Stomach (tissue), 4 donors: Measurements from ENCODE around the gene PLEKHG3.

Experiments used
- EP300 ChIP-seq: sonication (generic); formaldehyde crosslinking; IDR thresholded peaks from one replicate; pipeline ENCODE4 v1.6.1; 2017; ENCODE audit warnings: antibody characterized with exemption
- POLR2A ChIP-seq, 4 donors: fragments of 450-650 bp; IDR thresholded peaks; one replicate each; pipeline ENCODE4 v1.6.1; 2016; ENCODE audit warnings: antibody characterized with exemption in 4 of 4, control low read depth in 2 of 4, mild to moderate bottlenecking in 1 of 4, moderate library complexity in 1 of 4
- POLR2AphosphoS5 ChIP-seq, 3 donors: sonication (generic); formaldehyde crosslinking; IDR thresholded peaks; one replicate each; pipeline ENCODE4 v1.6.1; 2016; ENCODE audit warnings: antibody characterized with exemption in 3 of 3
- TF ChIP-seq, protein P1 (sequence below), 7 experiments: fragments of 450-650 bp in 4 of 7; fragments of 200-600 bp in 3 of 7; sonication (generic) in 3 of 7; IDR thresholded peaks; one replicate each; pipeline ENCODE4 v1.5.1; 2016 to 2019; ENCODE audit warnings: antibody characterized with exemption in 7 of 7, control low read depth in 2 of 7, mild to moderate bottlenecking in 1 of 7

DNA sequence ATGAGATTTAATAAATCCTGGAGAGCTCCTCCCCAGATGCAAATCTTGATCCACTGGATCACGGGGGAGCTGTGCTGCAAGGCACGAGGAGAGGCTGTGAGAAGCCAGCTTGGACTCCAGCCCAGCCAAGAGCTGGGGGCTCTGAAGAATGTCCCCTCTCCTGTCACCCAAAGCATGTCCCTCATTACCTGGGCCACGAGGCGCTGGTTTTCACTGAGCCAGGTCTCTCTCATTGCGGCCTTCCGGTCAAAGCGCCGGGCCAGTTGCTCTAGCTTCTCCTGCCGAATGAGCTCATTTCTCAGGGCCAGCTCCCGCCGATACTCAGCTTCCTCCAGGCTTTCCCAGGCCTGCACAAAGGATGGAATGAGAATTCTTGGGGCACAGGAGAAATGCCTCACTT, 92.1 kb downstream of the PLEKHG3 start:
- TF ChIP-seq POLR2A (IDR thresholded peaks at IDR 0.05) (no peak), EP300 (no peak), POLR2AphosphoS5 (IDR thresholded peaks at IDR 0.05) (no peak)
- TF ChIP-seq, protein P1, sequence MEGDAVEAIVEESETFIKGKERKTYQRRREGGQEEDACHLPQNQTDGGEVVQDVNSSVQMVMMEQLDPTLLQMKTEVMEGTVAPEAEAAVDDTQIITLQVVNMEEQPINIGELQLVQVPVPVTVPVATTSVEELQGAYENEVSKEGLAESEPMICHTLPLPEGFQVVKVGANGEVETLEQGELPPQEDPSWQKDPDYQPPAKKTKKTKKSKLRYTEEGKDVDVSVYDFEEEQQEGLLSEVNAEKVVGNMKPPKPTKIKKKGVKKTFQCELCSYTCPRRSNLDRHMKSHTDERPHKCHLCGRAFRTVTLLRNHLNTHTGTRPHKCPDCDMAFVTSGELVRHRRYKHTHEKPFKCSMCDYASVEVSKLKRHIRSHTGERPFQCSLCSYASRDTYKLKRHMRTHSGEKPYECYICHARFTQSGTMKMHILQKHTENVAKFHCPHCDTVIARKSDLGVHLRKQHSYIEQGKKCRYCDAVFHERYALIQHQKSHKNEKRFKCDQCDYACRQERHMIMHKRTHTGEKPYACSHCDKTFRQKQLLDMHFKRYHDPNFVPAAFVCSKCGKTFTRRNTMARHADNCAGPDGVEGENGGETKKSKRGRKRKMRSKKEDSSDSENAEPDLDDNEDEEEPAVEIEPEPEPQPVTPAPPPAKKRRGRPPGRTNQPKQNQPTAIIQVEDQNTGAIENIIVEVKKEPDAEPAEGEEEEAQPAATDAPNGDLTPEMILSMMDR (IDR thresholded peaks at IDR 0.05): no peak
